Measurements from ENCODE around the gene SLC26A4.

The SLC26A4 gene

DNA sequence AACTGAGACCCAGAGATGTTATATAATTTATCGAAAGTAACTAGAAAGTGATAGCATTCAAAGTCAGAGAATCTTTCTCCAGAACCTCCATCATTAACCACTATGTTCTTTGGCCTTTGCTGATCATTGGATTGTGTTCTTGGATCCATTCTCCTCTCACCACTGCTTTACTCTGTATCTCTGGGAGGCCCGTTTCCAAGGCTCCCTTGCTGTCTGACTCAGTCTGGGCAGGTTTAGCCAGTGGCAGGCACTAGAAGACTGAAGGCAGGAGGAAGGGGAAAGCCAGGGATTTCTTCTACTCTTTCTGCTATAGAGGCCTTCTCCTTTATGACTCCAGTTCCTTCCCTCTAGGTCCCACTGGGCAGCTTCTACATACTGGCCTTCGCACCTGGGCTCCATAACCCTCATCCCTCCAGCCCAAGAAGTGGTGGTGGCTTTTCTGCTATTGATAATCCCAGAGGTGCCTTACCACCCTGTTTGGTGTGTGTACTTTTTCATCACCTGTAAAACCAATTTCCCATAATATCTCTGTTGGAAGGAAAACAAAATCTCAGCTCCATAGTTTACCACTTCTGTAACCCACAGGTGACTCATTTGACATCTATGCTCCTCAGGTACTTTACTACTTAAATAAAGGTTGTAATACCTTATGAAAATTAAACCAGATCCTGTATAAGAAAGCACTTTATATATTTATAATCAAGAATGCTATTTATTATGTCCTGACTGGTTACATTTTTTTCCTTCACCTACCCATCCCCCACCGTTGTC, 44.5 kb upstream of the SLC26A4 start:
- Histone ChIP-seq H3K27ac (no peak overlapping the region), H3K4me2 (no peak overlapping the region), H3K36me3 (ENCODE audit: insufficient read depth) (no peaks in the 10 kb centered on the region), H4K20me1 (ENCODE audit: insufficient read depth) (no peaks in the 10 kb centered on the region), H3K4me3 (IDR thresholded peaks at IDR 0.05; ENCODE audit: insufficient read depth, low read depth, low read length) (no peak overlapping the region), H3K4me1 (ENCODE audit: low read depth, poor library complexity, severe bottlenecking) (no peaks in the 10 kb centered on the region), H2AFZ (ENCODE audit: low read depth) (no peak overlapping the region), H3K27me3 (ENCODE audit: insufficient read depth, low read depth) (no peaks in the 10 kb centered on the region), H3K9ac (no peak overlapping the region), H3K79me2 (ENCODE audit: insufficient read depth, low read depth) (no peaks in the 10 kb centered on the region)
- TF ChIP-seq, protein P1, sequence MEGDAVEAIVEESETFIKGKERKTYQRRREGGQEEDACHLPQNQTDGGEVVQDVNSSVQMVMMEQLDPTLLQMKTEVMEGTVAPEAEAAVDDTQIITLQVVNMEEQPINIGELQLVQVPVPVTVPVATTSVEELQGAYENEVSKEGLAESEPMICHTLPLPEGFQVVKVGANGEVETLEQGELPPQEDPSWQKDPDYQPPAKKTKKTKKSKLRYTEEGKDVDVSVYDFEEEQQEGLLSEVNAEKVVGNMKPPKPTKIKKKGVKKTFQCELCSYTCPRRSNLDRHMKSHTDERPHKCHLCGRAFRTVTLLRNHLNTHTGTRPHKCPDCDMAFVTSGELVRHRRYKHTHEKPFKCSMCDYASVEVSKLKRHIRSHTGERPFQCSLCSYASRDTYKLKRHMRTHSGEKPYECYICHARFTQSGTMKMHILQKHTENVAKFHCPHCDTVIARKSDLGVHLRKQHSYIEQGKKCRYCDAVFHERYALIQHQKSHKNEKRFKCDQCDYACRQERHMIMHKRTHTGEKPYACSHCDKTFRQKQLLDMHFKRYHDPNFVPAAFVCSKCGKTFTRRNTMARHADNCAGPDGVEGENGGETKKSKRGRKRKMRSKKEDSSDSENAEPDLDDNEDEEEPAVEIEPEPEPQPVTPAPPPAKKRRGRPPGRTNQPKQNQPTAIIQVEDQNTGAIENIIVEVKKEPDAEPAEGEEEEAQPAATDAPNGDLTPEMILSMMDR (conservative IDR thresholded peaks at IDR 0.05; ENCODE audit: low read depth, low read length) = no peak

DNA sequence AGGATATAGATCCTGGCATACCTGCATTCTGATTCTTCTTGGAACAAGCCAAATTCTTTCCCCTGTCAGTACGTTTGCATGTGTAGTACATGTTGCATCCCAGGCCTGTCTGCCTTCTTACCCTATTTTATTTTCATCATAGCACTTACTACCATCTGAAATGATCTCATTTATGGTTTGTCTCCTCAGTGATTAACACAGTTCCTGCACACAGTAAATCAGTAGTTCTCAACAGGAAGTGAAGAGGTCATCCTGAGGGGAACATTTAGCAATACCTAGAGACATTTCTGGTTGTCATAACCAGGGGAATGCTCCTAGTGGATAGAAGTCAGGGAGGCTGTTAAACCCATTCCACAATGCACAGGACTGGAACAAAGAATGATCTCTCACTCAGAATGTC, 38.2 kb upstream of the SLC26A4 start:
- Histone ChIP-seq H3K27ac (no peak overlapping the region), H3K27me3 (ENCODE audit: insufficient read depth, low read depth) (no peaks in the 10 kb centered on the region), H2AFZ (ENCODE audit: low read depth) (no peak overlapping the region), H3K4me1 (ENCODE audit: low read depth, poor library complexity, severe bottlenecking) (no peaks in the 10 kb centered on the region), H3K36me3 (ENCODE audit: insufficient read depth) (no peaks in the 10 kb centered on the region), H4K20me1 (ENCODE audit: insufficient read depth) (no peaks in the 10 kb centered on the region), H3K9ac (no peak overlapping the region), H3K79me2 (ENCODE audit: insufficient read depth, low read depth) (no peaks in the 10 kb centered on the region), H3K4me2 (no peak overlapping the region), H3K4me3 (IDR thresholded peaks at IDR 0.05; ENCODE audit: insufficient read depth, low read depth, low read length) (no peak overlapping the region)
- TF ChIP-seq, protein P1 (conservative IDR thresholded peaks at IDR 0.05; ENCODE audit: low read depth, low read length) = no peak

DNA sequence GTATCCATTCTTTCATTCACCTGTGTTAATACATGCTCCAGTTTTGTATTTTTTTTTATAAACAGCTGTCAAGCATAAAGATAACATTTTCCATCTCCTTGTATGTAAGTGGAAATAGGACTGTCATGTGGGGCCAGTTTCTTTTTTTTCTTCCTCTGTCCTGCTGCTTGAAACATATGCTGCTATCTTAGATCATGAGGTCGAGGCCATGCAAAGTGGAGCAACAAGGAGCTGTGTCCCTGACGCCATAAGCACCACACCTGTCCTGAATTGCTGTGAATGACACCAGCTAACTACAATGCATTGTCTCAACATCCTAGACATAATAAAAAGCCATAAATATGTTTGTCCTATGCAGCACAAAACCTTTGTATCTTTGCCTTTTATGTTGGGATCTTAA, 37.7 kb upstream of the SLC26A4 start:
- H3K4me3 ChIP-seq (IDR thresholded peaks at IDR 0.05; ENCODE audit: insufficient read depth, low read depth, low read length) = no peak overlapping the region
- H3K27ac ChIP-seq = no peak overlapping the region
- H3K4me2 ChIP-seq = no peak overlapping the region
- H3K27me3 ChIP-seq (ENCODE audit: insufficient read depth, low read depth) = no peaks in the 10 kb centered on the region
- H2AFZ ChIP-seq (ENCODE audit: low read depth) = no peak overlapping the region
- TF ChIP-seq, protein P1 (conservative IDR thresholded peaks at IDR 0.05; ENCODE audit: low read depth, low read length) = no peak
- no peak overlapping the region for H3K9ac ChIP-seq
- no peaks in the 10 kb centered on the region for H3K4me1 ChIP-seq (ENCODE audit: low read depth, poor library complexity, severe bottlenecking)
- no peaks in the 10 kb centered on the region for H4K20me1 ChIP-seq (ENCODE audit: insufficient read depth)
- H3K36me3 ChIP-seq (ENCODE audit: insufficient read depth) = no peaks in the 10 kb centered on the region
- H3K79me2 ChIP-seq (ENCODE audit: insufficient read depth, low read depth) = no peaks in the 10 kb centered on the region

DNA sequence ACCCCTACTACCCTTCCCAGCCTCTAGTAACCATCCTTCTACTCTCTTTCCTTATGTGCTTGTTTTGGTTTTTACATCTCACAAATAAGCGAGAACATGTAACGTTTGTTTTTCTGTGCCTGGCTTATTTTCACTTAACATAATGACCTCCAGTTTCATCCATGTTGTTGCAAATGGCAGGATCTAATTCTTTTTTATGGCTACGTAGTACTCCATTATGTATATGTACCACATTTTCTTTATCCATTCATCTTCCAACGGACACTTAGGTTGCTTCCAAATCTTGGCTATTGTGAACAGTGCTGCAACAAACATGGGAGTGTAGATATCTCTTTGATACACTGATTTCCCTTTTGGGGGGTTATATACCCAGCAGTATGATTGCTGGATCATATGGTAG, 33.6 kb upstream of the SLC26A4 start:
- Histone ChIP-seq H3K4me2 (no peak overlapping the region), H3K27me3 (ENCODE audit: insufficient read depth, low read depth) (no peaks in the 10 kb centered on the region), H3K4me3 (IDR thresholded peaks at IDR 0.05; ENCODE audit: insufficient read depth, low read depth, low read length) (no peak overlapping the region), H3K4me1 (ENCODE audit: low read depth, poor library complexity, severe bottlenecking) (no peaks in the 10 kb centered on the region), H4K20me1 (ENCODE audit: insufficient read depth) (no peaks in the 10 kb centered on the region), H3K36me3 (ENCODE audit: insufficient read depth) (no peaks in the 10 kb centered on the region), H3K27ac (no peak overlapping the region), H2AFZ (ENCODE audit: low read depth) (no peak overlapping the region), H3K79me2 (ENCODE audit: insufficient read depth, low read depth) (no peaks in the 10 kb centered on the region), H3K9ac (no peak overlapping the region)
- TF ChIP-seq, protein P1 (conservative IDR thresholded peaks at IDR 0.05; ENCODE audit: low read depth, low read length) = no peak

All from KMS-11 (cell line).